Stimulated activated CD4-positive, alpha-beta T cell treated with anti-CD3 and anti-CD28 coated beads, Interleukin-12 subunit alpha, Interleukin-12 subunit beta, amount 100 ng/mL, for 24 hours (primary cell): ENCODE measurements around the gene NLRC5.
"Not testable (repeated sequence)": the region's sequence is repeated elsewhere in the genome, so short reads cannot be mapped to it uniquely, and the experiment has no call there.

Source experiments
- DNase-seq, 2 experiments: peaks; one replicate each; pipeline ENCODE4 v3.0.0-alpha.2; 2020; ENCODE audit warnings: low read depth in 2 of 2

The NLRC5 gene

DNA sequence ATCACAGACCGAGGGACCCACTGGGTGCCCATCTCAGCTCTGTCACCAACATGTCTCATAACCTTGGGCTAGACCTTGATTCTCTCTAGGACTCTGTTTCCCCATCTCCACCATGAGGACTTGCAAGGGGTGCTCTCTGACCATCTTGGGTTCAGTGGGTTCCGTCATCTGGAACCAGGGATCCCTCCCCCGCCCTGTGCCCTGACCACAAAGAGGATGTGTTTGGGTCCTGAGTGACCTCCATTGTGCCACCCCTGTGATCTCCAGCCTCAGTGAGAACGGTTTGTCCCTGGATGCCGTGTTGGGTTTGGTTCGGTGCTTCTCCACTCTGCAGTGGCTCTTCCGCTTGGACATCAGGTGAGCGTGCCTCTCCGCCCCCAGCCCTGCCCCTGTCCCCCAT lies 53.9 kb downstream of the NLRC5 start:
- DNase-seq, result no peak

GRCh38 chr16:57044931-57045693 lies 55.8 kb downstream of the NLRC5 start:
- DNase-seq, result no peak

GRCh38 chr16:57045694-57046381 lies 56.5 kb downstream of the NLRC5 start:
- no peak for DNase-seq

- DNase-seq, result no peak
Measured at GRCh38 chr16:57048095-57048494, 58.7 kb downstream of the NLRC5 start.

- DNase-seq, result no peak
Measured at GRCh38 chr16:57049678-57050077, 60.3 kb downstream of the NLRC5 start.

DNA sequence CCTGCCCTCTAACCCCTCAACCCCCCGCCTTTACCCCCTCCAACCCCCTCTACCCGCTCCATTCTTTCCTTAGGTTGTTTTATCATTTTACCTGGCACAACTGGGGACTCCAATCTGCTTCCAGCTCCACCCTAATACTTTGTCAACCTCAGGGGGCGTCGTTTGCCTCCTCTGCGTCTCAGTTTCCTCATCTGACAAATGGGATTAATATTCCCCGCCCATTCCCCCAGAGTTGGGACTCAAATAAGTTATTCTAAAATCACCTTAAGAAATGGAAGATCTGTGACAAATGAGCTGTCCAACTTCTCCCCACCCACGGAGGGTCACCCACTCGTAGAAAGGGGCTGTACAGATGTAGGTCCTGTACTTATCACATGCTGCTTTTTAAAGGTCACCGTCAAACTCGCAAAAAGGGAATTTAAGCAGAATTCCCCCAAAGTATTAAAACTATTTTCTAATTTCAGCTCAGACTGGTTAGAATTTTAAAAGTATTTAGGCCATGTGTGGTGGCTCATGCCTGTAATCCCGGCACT lies 62.4 kb downstream of the NLRC5 start:
- no peak for DNase-seq

GRCh38 chr16:57053206-57053605 lies 63.8 kb downstream of the NLRC5 start:
- DNase-seq, result no peak

DNA sequence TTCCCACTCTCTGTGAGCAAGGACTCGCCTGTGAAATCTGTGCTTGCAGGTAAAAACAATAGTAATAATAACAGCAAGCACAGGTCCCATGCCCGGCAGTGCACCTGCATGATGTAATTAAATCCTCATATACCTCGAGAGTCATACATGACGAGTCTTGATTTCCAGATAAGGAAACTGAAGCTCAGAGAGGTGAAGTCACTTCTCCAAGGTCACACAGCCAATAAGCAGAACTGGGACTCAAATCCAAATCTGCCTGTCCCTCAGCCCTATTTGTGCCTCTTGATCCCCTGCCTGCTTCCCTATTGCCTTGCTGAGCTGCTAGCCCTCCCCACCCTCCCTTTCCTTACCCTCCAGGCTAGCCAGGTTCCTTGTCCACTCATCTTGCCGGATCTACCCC lies 65.0 kb downstream of the NLRC5 start:
- DNase-seq, result no peak

DNA sequence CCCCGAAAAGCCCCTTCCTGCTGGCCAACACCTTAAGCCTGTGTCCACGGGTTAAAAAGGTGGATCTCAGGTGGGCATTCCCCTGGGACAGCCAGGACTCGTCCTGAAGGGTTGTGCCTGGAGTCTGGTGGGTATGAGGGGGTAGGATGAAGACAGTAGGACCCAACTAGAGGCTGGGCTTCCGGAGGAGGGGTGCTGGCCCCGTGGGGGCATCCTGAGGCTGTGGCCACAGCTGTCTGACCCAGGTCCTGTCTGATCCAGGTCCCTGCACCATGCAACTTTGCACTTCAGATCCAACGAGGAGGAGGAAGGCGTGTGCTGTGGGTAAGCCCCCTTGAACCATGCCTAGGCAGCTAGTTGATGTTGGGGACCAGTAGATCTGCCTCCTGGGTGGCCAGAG lies 65.4 kb downstream of the NLRC5 start:
- DNase-seq, result no peak

DNA sequence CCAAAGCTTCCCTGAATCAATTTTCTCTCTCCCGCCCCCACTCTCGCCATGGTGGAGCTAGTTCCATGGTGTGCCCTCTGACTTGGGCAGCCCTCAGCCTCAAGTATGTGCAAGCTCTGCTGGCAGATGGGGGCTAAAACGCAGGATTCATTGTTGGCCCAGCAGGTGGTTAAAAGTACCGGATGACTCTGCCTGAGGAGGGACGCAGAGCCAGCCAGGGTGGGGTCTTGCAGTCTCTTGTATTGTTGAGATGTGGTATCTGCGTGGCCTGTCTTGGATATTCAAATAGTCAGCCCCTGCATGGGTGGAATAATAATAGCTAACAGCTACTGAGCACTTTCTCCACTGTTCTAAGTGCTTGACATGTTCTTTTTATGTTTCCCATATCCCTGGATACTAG lies 66.3 kb downstream of the NLRC5 start:
- DNase-seq, result no peak

- no peak for DNase-seq
Measured at GRCh38 chr16:57058291-57058861, 69.0 kb downstream of the NLRC5 start.

DNA sequence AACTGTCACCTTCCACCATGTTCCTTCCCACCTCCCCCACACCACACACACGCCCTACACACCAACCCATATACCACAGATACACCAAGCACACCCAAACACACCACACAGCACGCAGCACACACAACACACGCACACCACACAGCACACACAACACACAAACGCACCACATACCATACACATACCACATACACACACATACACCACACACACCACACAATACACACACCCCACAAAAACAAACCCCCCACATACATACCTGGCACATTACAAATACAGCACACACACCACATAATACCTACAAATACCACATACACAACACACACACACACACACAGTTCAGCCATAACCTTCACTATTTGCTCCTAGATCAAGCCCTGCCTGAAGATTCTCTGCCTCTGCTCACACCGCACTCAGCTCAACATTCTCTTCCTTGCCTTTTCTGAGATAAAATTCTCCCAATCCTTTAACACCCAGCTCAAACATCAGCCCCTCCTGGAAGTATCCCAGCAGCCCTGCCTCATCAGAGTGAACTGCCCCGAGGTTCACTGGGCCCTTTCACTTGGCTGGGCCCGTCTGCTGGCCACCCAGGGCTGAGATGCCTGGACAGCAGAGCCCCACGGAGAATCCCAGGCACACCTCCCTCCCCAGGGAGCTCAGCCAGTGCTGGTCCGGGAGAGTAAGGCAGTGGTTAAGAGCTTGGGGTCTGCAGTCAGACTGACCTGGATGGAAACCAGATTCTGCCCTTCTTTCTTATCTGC lies 71.1 kb downstream of the NLRC5 start:
- DNase-seq, result no peak

GRCh38 chr16:57061084-57061905 lies 71.9 kb downstream of the NLRC5 start:
- DNase-seq, result no peak

DNA sequence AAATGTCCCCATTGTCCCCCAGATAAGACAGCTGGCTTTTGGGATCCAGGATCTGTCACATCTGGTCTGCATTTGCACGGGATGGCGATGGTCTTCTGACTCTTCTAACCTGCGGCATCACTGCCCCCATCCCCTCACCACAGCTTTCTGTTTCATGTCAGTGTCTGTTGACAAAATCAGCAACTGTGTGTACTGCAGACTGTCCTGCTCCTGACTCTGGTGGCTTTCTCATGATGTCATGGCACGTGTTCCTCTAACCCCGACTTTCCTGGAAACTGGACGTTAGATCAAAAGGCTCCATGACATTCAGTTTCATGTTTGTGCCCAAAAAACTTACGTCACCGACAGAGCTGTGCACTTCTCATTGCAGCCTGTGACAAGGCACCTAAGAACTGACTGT lies 73.0 kb downstream of the NLRC5 start:
- DNase-seq, result no peak

GRCh38 chr16:57063189-57063588 lies 73.8 kb downstream of the NLRC5 start:
- DNase-seq, result not testable (repeated sequence)

DNA sequence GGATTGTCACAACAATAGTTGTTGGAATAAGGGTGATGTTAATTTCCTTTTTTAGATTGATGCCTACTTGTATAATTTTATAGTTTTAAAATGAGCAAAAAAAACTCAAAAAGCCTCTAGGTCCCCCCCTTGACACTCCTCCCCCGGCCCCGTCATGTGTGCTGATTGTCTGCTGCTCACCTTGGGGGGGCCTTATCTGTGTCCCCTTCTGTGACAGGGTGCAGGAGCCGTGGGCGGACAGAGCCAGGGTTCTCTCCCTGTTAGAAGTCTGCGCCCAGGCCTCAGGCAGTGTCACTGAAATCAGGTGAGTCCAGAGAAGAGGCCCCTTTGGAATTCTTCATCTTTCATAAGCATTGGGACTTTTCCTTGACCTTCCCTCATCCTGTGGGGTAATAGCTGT lies 75.6 kb downstream of the NLRC5 start:
- DNase-seq, result no peak

GRCh38 chr16:57066625-57067024 lies 77.3 kb downstream of the NLRC5 start:
- no peak for DNase-seq

- DNase-seq, result no peak
Measured at GRCh38 chr16:57067347-57067746, 78.0 kb downstream of the NLRC5 start.

GRCh38 chr16:57069053-57069452 lies 79.7 kb downstream of the NLRC5 start:
- no peak for DNase-seq

GRCh38 chr16:57069635-57070370 lies 80.4 kb downstream of the NLRC5 start:
- DNase-seq, result no peak

GRCh38 chr16:57070424-57070823 lies 81.1 kb downstream of the NLRC5 start:
- no peak for DNase-seq
